ENCODE results near the gene GOLPH3. TPM values are rescaled to one million over a fixed set of nuclear protein-coding genes. Genes with fewer than 3 reads are reported as not detected.
A peak's percentile ranks its signal among the peaks of the same experiment; 100 is the strongest.
"Not testable (repeated sequence)": the region's sequence is repeated elsewhere in the genome, so short reads cannot be mapped to it uniquely, and the experiment has no call there.

Gene GOLPH3
- total RNA-seq, 2 experiments from 2014 or later = 67.3 to 71.3 TPM

DNA sequence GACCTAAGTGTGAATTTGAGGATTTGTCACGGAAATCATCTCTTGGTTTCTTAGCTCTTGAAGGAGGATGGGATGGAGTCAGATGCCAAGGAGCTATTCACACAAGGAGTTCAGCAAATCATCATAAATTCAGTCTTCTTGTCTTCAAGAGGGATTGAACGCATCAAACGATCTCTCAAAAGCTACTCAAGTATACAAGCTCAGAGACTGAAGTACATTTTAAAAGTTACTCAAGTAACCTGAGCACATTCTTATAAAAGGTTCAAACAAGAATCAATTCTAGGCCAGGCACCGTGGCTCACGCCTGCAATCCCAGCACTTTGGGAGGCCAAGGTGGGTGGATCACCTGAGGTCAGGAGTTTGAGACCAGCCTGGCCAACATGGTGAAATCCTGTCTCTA is 21.1 kb upstream of the GOLPH3 start:
- Mint-ChIP-seq H3K27ac (no peak overlapping the region), H3K36me3 (ENCODE audit: low read depth) (no peaks in the 10 kb centered on the region), H3K4me3 (no peak overlapping the region), H3K9me3 (no peaks in the 10 kb centered on the region), H3K27me3 (peaks cover 12% of the 10 kb centered on the region), H3K4me1 (peaks cover 3% of the 10 kb centered on the region)
- ChIA-PET POLR2A (no interaction called here), CTCF (no interaction called here)
- no peak for DNase-seq

DNA sequence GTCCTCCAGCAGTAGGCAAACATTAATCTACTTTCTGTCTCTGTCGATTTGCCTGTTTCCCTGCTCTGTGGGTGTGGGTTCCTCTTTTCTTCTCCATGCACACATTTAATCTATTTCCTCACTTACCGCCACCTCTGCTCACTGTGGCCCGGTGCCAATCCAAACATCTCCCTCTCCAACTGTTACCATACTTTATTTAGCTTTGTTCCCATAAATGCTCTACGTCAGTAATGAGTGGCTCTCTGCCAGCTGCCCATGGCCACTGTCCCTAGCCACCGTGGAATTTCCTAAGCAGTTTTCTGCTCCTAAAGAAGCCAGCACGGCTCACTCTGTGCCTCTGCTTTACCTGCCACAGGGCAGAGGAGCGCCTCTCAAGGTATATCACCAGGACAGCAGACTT is 19.5 kb upstream of the GOLPH3 start:
- CTCF ChIA-PET = interaction anchor here (0.5 to 1.6 kb wide), 3 partner anchors 9 to 193 kb away, joined by 3 to 5 read pairs (median 3); no protein-coding TSS in a partner anchor
- H3K36me3 Mint-ChIP-seq (ENCODE audit: low read depth) = no peaks in the 10 kb centered on the region

DNA sequence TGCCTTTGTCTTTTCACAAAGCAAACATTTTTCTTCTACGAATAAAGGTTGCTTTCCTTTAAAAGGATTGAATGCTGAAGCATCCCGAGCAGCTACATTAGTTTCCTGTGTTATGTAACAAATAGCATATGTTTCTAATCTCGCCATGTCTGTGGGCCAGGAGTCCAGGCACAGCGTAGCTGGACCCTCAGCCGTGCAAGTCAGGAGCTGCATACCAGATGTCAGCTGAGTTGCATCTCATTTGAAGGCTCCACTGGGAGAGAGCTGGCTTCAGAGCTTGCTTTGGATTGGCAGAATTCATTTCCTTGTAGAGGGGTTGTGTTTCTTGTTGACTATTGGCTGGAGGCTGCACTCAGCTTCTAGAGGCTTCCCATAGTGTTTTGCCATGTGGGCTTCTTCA is 16.0 kb upstream of the GOLPH3 start:
- ChIA-PET POLR2A (no interaction called here), CTCF (interaction anchor here (0.6 to 1.2 kb wide), 2 partner anchors 8 to 21 kb away, joined by 3 to 6 read pairs; no protein-coding TSS in a partner anchor)
- no peak for DNase-seq
- Mint-ChIP-seq H3K4me1 (peaks cover 3% of the 10 kb centered on the region), H3K4me3 (no peak overlapping the region), H3K27me3 (peaks cover 12% of the 10 kb centered on the region), H3K36me3 (ENCODE audit: low read depth) (no peaks in the 10 kb centered on the region), H3K9me3 (peaks cover 5% of the 10 kb centered on the region), H3K27ac (no peak overlapping the region)

More for the DNA sequence above, 19.5 kb upstream of the GOLPH3 start:
- Mint-ChIP-seq H3K4me3 (no peak overlapping the region), H3K4me1 (peaks cover 3% of the 10 kb centered on the region), H3K27me3 (peaks cover 12% of the 10 kb centered on the region), H3K9me3 (no peaks in the 10 kb centered on the region), H3K27ac (no peak overlapping the region)
- POLR2A ChIA-PET = no interaction called here
- DNase-seq = no peak

DNA sequence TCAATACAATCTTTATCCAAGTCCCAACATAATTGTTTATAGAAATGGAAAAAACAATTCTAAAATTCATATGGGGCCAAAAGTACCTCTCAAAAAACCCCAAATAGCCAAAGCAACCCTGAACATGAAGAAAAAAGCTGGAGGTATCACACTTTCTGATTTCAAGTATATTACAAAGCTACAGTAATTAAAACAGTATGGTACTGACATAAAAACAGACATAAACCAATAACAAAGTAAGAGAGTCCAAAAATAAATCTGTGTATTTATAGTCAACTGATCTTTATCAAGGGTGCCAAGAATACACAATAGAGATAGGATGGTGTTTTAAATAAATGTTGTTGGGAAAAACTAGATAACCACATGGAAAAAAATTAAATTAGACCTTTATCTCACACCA is 13.6 kb upstream of the GOLPH3 start:
- CTCF ChIA-PET = interaction anchor here (2.5 kb wide), 1 partner anchor 14 kb away, joined by 4 read pairs; the partner anchor contains the start of gene GOLPH3
- POLR2A ChIA-PET = no interaction called here

DNA sequence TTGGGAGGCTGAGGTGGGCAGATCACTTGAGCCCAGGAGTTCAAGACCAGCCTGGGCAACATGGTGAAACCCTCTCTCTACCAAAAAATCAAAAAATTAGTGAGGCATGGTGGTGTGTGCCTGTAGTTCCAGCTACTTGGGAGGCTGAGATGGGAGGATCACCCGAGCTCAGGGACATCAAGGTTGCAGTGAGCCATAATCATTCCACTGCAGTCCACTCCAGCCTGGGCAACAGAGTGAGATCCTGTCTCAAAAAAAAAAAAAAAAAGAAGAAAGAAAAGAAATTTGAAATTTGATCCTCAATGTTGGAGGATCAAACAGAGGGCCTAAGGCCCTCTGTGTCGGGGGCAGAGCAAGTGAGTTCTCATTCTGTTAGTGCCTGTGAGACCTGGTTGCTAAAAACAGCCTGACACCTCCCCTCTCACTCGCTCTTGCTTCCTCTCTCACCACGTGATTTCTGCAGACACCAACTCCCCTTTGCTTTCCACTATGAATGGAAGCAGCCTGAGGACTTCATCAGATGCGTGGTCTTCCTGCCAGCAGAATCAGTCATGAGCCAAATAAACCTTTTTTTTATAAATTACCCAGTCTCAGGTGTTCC is 8.4 kb upstream of the GOLPH3 start:
- H3K27me3 Mint-ChIP-seq = peaks cover 5% of the 10 kb centered on the region
- H3K9me3 Mint-ChIP-seq = peaks cover 3% of the 10 kb centered on the region
- CTCF ChIA-PET = interaction anchor here (1.2 kb wide), 1 partner anchor 101 kb away, joined by 3 read pairs; no protein-coding TSS in a partner anchor
- H3K4me1 Mint-ChIP-seq = peaks cover 4% of the 10 kb centered on the region
- POLR2A ChIA-PET = no interaction called here
- H3K27ac Mint-ChIP-seq = no peak overlapping the region
- no peak for DNase-seq
- H3K4me3 Mint-ChIP-seq = no peak overlapping the region
- H3K36me3 Mint-ChIP-seq (ENCODE audit: low read depth) = peaks cover 1% of the 10 kb centered on the region

More for the DNA sequence above, 13.6 kb upstream of the GOLPH3 start:
- Mint-ChIP-seq H3K4me1 (peaks cover 2% of the 10 kb centered on the region), H3K36me3 (ENCODE audit: low read depth) (no peaks in the 10 kb centered on the region), H3K9me3 (peaks cover 6% of the 10 kb centered on the region), H3K4me3 (no peak overlapping the region), H3K27ac (no peak overlapping the region), H3K27me3 (peaks cover 5% of the 10 kb centered on the region)
- DNase-seq = no peak

DNA sequence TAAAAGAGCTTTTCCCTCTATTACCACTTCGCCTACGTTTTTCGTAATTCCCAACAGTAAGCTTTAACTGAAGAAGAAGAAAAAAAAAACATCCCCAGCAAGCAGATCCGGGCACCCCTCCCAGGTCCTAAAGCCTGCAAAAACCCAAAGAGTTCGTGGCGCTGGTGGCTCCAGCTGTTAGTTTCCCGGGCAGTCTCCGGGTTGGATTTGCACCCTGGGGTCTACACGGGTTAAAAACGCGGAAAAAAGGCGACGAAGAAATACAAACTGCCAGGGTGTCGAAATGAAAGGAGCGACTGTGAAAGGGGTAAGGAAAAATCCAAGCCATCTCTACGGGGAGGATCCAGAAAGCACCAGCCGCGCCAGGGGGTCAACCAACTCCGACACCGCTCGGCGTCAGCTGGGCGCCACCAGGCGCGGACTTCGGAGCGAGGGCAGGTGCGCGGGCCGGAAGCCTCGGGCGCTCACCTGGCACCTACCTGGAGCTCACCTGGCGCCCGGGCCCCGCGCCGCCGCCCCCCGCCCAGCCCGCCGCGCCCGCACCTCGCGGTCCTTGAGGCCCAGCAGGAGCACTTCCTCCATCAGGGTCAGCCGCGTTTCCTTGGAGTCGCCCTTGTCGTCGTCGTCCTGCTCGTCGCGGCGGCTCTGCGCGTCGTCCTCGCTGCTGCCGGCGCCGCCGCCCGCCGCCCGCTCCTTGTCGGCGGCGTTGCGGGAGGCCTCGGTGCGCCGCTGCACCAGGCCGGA is 680 bp downstream of the GOLPH3 start:
- peak; percentile 45 for DNase-seq
- peaks cover 6% of the 10 kb centered on the region for H3K27me3 Mint-ChIP-seq
- H3K27ac Mint-ChIP-seq = peak overlapping the region; percentile 98
- POLR2A ChIA-PET = interaction anchor here (0.6 to 0.7 kb wide), 2 partner anchors 51 to 237 kb away, joined by 3 to 5 read pairs; no protein-coding TSS in a partner anchor
- H3K4me1 Mint-ChIP-seq = peaks cover 42% of the 10 kb centered on the region
- CTCF ChIA-PET = interaction anchor here (0.6 to 1.2 kb wide), 5 partner anchors 13 to 411 kb away, joined by 3 to 4 read pairs (median 3); no protein-coding TSS in a partner anchor
- H3K9me3 Mint-ChIP-seq = peaks cover 2% of the 10 kb centered on the region
- H3K36me3 Mint-ChIP-seq (ENCODE audit: low read depth) = peaks cover 46% of the 10 kb centered on the region
- H3K4me3 Mint-ChIP-seq = peak overlapping the region; percentile 96

DNA sequence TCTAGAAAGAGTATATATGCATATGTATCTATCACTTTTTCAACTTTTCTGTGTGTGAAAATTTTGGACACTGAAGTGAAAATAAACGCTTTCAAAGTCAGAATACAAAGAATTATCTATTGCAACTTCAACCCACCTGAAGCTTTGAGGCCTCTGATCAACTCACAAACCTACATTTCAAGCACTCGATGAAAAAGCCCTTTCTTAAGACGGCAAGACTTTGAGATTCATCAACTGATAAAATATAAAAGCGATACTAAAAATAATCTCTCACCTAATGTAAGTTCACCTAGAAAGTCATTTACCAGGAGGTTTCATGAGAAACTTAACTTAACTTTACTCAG is 1.2 kb downstream of the GOLPH3 start:
- H3K9me3 Mint-ChIP-seq = no peaks in the 10 kb centered on the region
- peak overlapping the region; percentile 96 for H3K4me3 Mint-ChIP-seq
- ChIA-PET CTCF (interaction anchor here (1.2 kb wide), 1 partner anchor 137 kb away, joined by 3 read pairs; no protein-coding TSS in a partner anchor), POLR2A (interaction anchor here (0.7 kb wide), 1 partner anchor 51 kb away, joined by 3 read pairs; no protein-coding TSS in a partner anchor)
- DNase-seq = no peak
- H3K36me3 Mint-ChIP-seq (ENCODE audit: low read depth) = peaks cover 51% of the 10 kb centered on the region
- H3K4me1 Mint-ChIP-seq = peaks cover 45% of the 10 kb centered on the region
- peaks cover 3% of the 10 kb centered on the region for H3K27me3 Mint-ChIP-seq
- peak overlapping the region; percentile 98 for H3K27ac Mint-ChIP-seq

DNA sequence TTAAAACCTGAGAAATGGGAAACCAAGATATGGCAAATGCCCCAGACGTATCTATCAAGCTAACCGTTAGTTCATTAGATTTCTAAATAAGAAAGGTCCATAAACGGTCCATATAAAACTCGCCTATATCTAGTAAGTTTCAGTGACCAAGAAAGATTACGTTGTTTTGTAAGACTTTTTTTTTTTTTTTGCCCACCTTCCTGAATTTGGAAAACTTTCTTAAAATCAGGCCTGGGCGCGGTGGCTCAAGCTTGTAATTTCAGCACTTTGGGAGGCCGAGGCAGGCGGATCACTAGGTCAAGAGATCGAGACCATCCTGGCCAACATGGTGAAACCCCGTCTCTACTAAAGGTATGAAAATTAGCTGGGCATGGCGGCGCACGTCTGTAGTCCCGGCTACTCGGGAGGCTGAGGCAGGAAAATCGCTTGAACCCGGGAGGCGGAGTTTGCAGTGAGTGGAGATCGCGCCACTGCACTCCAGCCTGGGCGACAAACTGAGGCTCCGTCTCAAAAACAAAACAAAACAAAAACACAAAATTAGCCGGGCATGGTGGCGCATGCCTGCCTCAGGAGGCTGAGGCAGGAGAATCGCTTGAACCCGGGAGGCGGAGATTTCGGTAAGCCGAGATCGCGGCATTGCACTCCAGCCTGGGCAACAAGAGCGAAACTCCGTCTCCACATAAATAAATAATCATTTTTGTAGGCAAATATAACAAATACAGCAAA is 1.8 kb downstream of the GOLPH3 start:
- H3K27me3 Mint-ChIP-seq, POLR2A ChIA-PET, H3K9me3 Mint-ChIP-seq: not testable (repeated sequence)
- H3K27ac Mint-ChIP-seq = peak overlapping the region; percentile 98
- peaks cover 51% of the 10 kb centered on the region for H3K36me3 Mint-ChIP-seq (ENCODE audit: low read depth)
- peaks cover 44% of the 10 kb centered on the region for H3K4me1 Mint-ChIP-seq
- peak; percentile 47 for DNase-seq
- H3K4me3 Mint-ChIP-seq = peak overlapping the region; percentile 96
- CTCF ChIA-PET = interaction anchor here (0.6 kb wide), 1 partner anchor 320 kb away, joined by 3 read pairs; no protein-coding TSS in a partner anchor

DNA sequence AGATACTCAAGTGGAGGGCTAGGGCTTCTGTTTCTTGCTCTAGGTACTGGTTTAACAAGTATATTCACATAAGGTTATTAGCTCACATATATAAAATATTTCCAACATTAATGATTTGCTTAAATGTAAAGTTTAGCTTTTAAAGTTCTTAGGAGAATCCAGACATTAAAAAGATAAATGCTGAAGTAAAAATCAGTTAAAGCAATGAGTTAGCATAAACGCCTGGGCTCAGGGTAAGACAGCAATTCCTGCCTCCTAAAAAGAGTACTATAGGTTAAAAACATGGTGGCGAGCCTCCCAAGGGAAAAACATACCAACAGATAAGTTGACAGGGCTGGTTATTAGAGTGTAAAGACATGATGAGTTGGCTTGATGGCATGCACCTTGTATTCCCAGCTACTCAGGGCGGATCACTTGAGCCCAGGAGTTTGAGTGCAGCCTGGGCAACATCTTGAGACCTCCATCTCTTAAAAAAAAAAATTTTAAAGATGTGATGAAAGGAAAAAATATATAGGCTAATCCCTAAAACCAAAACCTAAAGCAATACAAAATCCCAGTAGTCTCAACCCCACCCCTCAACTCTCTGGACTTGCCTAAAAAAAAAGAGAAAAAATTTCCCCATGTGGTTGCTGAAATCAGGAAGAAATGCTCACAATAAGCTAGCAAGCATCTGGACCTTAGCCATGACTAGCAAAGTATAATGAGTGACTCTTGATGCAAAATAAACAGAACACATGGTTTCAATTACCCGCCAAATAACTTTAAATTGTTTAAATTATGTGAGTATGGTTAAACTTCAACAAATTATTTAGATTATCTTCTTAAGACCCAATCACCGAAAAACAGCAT is 3.6 kb downstream of the GOLPH3 start:
- peaks cover 53% of the 10 kb centered on the region for H3K36me3 Mint-ChIP-seq (ENCODE audit: low read depth)
- H3K4me1 Mint-ChIP-seq = peaks cover 41% of the 10 kb centered on the region
- ChIA-PET CTCF (interaction anchor here (0.6 kb wide), 2 partner anchors 35 to 262 kb away, joined by 3 to 5 read pairs; no protein-coding TSS in a partner anchor), POLR2A (no interaction called here)
- H3K27ac Mint-ChIP-seq = no peak overlapping the region
- peak overlapping the region; percentile 19 for H3K4me3 Mint-ChIP-seq
- H3K27me3 Mint-ChIP-seq = no peaks in the 10 kb centered on the region
- no peak for DNase-seq
- no peaks in the 10 kb centered on the region for H3K9me3 Mint-ChIP-seq

DNA sequence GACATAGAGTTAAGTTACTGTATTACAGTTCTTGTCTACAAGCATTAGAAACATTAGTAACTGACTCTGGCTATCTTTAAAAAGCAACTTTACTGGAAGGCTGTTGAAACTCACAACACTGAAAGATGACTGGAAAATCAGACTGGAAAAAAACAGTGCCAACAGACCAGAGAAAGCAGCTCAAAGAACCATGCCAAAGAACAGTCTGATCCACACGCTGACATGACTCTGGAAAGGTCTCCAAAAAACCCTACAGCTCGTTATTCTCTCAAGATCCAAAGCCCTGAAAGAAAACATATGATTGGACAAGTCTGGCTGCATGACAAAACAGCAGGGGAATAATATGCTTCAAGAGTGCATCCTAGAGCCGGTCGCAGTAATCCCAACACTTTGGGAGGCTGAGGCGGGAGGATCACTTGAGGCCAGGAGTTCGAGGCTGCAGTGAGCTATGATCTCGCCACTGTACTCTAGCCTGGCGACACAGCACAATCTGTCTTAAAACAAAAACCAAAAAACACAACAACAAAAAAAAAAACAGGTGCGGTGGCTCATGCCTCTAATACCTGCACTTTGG is 5.6 kb downstream of the GOLPH3 start:
- H3K27ac Mint-ChIP-seq = no peak overlapping the region
- ChIA-PET POLR2A (no interaction called here), CTCF (interaction anchor here (1.9 kb wide), 1 partner anchor 16 kb away, joined by 5 read pairs; no protein-coding TSS in a partner anchor)
- H3K36me3 Mint-ChIP-seq (ENCODE audit: low read depth) = peaks cover 63% of the 10 kb centered on the region
- H3K4me3 Mint-ChIP-seq = no peak overlapping the region
- DNase-seq = no peak
- H3K4me1 Mint-ChIP-seq = peaks cover 47% of the 10 kb centered on the region
- no peaks in the 10 kb centered on the region for H3K9me3 Mint-ChIP-seq
- H3K27me3 Mint-ChIP-seq = no peaks in the 10 kb centered on the region

DNA sequence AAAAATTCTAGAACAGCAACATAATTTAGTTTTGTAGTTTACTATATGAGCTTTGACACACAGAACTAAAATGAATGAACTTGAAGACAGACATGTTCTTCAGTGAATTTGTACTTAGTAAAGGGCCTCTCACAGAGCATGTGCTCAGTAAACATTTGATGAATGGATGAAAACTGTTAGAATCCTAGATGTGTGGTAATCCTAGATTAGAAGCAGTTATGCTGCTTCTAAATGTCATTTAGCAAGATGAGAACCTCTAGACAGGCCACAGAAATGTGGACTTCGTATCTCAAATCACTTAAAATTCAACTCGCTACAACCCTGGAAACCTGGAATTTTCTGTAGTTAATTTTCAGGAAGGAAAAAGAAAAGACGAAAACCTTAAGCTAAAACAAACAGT is 8.5 kb downstream of the GOLPH3 start:
- peaks cover 35% of the 10 kb centered on the region for H3K4me1 Mint-ChIP-seq
- H3K27me3 Mint-ChIP-seq = no peaks in the 10 kb centered on the region
- DNase-seq = no peak
- ChIA-PET CTCF (interaction anchor here (0.6 to 0.7 kb wide), 2 partner anchors 10 to 66 kb away, joined by 3 read pairs; no protein-coding TSS in a partner anchor), POLR2A (no interaction called here)
- H3K9me3 Mint-ChIP-seq = no peaks in the 10 kb centered on the region
- no peak overlapping the region for H3K4me3 Mint-ChIP-seq
- peaks cover 46% of the 10 kb centered on the region for H3K36me3 Mint-ChIP-seq (ENCODE audit: low read depth)
- H3K27ac Mint-ChIP-seq = no peak overlapping the region

All from activated CD4-positive, alpha-beta T cell treated with anti-CD3 and anti-CD28 coated beads, Interleukin-2, amount 10 ng/mL, durations not matched to agents 7 days and 5 days (primary cell).